Parathyroid adenoma (tissue), 2 donors: ENCODE data around the gene BCAS4.
"Not testable (repeated sequence)": the region's sequence is repeated elsewhere in the genome, so short reads cannot be mapped to it uniquely, and the experiment has no call there.

Source experiments
- H2AFZ ChIP-seq: fragments of 300-600 bp; sonication (generic); one replicate; pipeline ENCODE4 v1.7.0; 2017; ENCODE audit warnings: antibody characterized with exemption, mild to moderate bottlenecking
- H3K27ac ChIP-seq: fragments of 300-600 bp; sonication (generic); one replicate; pipeline ENCODE4 v1.7.0; 2017
- H3K27me3 ChIP-seq: fragments of 300-600 bp; sonication (generic); one replicate; pipeline ENCODE4 v1.7.0; 2017; ENCODE audit warnings: low read length; ENCODE audit not compliant: control insufficient read depth, insufficient read depth
- H3K36me3 ChIP-seq: fragments of 300-600 bp; sonication (generic); one replicate; pipeline ENCODE4 v1.7.0; 2017; ENCODE audit warnings: low read length; ENCODE audit not compliant: control insufficient read depth, insufficient read depth
- H3K4me1 ChIP-seq: fragments of 300-600 bp; sonication (generic); one replicate; pipeline ENCODE4 v1.7.0; 2017; ENCODE audit warnings: control low read depth
- H3K4me2 ChIP-seq: fragments of 300-600 bp; sonication (generic); one replicate; pipeline ENCODE4 v1.7.0; 2017; ENCODE audit warnings: low read length
- H3K4me3 ChIP-seq: fragments of 300-600 bp; sonication (generic); one replicate; pipeline ENCODE4 v1.7.0; 2017; ENCODE audit warnings: low read depth, low read length
- H3K79me2 ChIP-seq: fragments of 300-600 bp; sonication (generic); one replicate; pipeline ENCODE4 v1.7.0; 2017; ENCODE audit warnings: control low read depth
- H3K9ac ChIP-seq: fragments of 300-600 bp; sonication (generic); one replicate; pipeline ENCODE4 v1.7.0; 2017; ENCODE audit warnings: mild to moderate bottlenecking
- H3K9me3 ChIP-seq: fragments of 300-600 bp; sonication (generic); one replicate; pipeline ENCODE4 v1.7.0; 2017; ENCODE audit warnings: low read length; ENCODE audit not compliant: control insufficient read depth
- TF ChIP-seq, protein P1 (sequence below): fragments of 300-600 bp; sonication (generic); IDR thresholded peaks from one replicate; pipeline ENCODE4 v1.7.0; 2017; ENCODE audit warnings: antibody characterized with exemption, mild to moderate bottlenecking
- donor health status: primary hyperparathyroidism.

Gene BCAS4

DNA sequence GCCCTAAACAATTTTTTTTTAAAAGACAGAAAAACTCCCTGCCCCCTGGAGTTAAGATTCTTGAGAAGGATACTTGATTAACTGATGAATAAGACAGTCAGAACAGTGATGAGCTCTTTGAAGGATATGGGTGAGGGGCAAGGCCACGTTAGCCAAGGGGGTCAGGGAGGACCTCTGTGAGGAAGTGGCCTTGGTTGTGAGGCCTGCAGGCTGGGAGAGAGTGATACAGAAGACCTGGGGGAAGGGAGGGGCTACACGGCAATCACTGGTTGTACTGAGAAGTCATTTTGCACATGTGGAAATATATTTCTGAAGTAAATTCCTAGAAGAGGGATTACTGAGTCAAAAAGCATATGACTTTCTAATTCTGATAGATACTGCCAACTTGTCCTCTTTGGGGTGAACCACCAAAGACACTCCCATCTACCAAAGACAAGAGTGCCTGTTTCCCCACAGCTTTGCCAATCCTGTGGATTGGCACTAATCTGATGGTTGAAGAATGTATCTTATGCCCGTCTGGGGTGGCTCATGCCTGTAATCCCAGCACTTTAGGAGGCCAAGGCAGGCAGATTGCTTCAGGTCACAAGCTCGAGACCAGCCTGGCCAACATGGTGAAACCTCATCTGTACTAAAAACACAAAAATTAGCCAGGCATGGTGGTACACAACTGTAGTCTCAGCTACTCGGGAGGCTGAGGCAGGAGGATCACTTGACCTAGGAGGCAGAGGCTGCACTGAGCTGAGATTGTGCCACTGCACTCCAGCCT is 22.3 kb upstream of the BCAS4 start:
- no peak overlapping the region for H2AFZ ChIP-seq

DNA sequence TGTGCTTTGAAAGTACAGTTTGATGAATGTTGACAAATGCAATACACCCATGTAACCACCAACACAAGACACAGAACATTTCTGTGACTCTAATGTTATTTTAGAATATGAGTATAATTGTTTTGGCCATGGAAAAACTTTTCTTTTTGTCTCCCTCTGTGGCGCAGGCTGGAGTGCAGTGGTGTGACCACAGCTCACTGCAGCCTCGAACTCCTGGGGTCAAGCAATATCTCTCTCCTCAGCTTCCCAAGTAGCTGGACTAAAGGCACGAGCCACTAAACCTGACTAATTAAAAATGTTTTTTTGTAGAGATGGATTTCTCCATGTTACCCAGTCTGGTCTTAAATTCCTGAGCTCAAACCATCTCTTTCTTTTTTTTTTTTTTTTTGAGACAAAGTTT is 20.3 kb upstream of the BCAS4 start:
- H3K9ac ChIP-seq: no peak overlapping the region
- no peak overlapping the region for H3K27ac ChIP-seq
- no peaks in the 10 kb centered on the region for H3K4me1 ChIP-seq
- H3K4me3 ChIP-seq: no peak overlapping the region
- no peaks in the 10 kb centered on the region for H3K27me3 ChIP-seq
- no peaks in the 10 kb centered on the region for H3K9me3 ChIP-seq
- H3K4me2 ChIP-seq: no peak overlapping the region
- H3K79me2 ChIP-seq: no peaks in the 10 kb centered on the region
- TF ChIP-seq, protein P1, sequence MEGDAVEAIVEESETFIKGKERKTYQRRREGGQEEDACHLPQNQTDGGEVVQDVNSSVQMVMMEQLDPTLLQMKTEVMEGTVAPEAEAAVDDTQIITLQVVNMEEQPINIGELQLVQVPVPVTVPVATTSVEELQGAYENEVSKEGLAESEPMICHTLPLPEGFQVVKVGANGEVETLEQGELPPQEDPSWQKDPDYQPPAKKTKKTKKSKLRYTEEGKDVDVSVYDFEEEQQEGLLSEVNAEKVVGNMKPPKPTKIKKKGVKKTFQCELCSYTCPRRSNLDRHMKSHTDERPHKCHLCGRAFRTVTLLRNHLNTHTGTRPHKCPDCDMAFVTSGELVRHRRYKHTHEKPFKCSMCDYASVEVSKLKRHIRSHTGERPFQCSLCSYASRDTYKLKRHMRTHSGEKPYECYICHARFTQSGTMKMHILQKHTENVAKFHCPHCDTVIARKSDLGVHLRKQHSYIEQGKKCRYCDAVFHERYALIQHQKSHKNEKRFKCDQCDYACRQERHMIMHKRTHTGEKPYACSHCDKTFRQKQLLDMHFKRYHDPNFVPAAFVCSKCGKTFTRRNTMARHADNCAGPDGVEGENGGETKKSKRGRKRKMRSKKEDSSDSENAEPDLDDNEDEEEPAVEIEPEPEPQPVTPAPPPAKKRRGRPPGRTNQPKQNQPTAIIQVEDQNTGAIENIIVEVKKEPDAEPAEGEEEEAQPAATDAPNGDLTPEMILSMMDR: no peak
- no peaks in the 10 kb centered on the region for H3K36me3 ChIP-seq
- no peak overlapping the region for H2AFZ ChIP-seq

More for the DNA sequence above, 22.3 kb upstream of the BCAS4 start:
- no peaks in the 10 kb centered on the region for H3K4me1 ChIP-seq
- H3K36me3 ChIP-seq: no peaks in the 10 kb centered on the region
- H3K27ac ChIP-seq: no peak overlapping the region
- TF ChIP-seq, protein P1: no peak
- H3K9ac ChIP-seq: no peak overlapping the region
- H3K4me3 ChIP-seq: no peak overlapping the region
- no peaks in the 10 kb centered on the region for H3K79me2 ChIP-seq
- no peaks in the 10 kb centered on the region for H3K9me3 ChIP-seq
- H3K4me2 ChIP-seq: no peak overlapping the region
- no peaks in the 10 kb centered on the region for H3K27me3 ChIP-seq

DNA sequence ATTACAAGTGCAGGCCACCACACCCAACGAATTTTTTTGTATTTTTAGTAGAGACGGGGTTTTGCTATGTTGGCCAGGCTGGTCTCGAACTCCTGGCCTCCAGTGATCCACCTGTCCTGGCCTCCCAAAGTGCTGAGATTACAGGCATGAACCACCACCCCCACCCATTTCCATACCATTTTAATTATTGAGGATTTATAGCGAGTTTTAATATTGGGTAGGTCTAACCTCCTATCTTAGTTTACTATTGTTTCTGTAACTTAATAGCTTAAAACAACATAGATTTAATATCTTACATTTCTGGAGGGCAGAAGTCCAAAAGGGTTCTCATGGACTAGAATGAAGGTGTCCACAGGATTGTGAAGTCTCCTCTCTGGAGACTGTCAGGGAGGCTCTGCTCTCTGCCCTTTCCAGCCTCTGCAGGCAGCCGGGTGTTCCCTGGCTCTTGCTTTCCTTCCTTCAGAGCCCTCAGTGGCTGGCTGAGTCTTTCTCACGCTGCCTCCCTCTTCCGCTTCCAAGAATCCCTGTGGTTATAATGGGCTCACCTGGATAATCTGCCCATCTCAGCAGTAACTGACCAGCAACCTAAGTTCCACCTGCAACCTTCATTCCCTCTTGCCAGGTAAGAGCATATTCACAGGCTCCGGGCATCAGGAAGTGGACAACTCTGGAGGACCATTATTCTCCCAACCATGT is 18.6 kb upstream of the BCAS4 start:
- H3K9ac ChIP-seq: no peak overlapping the region
- no peak overlapping the region for H2AFZ ChIP-seq
- no peaks in the 10 kb centered on the region for H3K79me2 ChIP-seq
- H3K9me3 ChIP-seq: no peaks in the 10 kb centered on the region
- H3K36me3 ChIP-seq: no peaks in the 10 kb centered on the region
- H3K27ac ChIP-seq: no peak overlapping the region
- no peak overlapping the region for H3K4me2 ChIP-seq
- no peaks in the 10 kb centered on the region for H3K27me3 ChIP-seq
- no peak overlapping the region for H3K4me3 ChIP-seq
- no peaks in the 10 kb centered on the region for H3K4me1 ChIP-seq
- TF ChIP-seq, protein P1: no peak

DNA sequence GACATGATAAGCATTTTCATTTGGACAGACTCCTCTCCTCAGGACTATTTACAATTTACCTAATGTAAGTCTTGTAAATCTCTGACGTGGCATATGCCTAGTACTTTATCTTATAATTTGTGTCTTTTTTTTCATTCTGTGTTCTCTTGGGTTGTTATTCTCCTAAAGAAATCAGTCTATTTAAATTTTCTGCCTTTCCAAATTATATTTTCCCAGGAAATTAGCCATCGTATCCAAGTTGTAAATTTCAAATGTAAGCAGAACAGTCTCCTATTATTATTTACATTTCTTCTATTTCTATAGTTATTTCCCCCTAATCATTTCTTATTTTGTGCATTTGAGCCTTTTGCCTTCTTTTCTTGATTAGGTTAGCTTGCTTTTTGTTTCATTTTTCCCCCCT is 17.5 kb upstream of the BCAS4 start:
- H2AFZ ChIP-seq: no peak overlapping the region
- no peaks in the 10 kb centered on the region for H3K36me3 ChIP-seq
- no peak overlapping the region for H3K4me2 ChIP-seq
- H3K27ac ChIP-seq: no peak overlapping the region
- no peak overlapping the region for H3K9ac ChIP-seq
- no peaks in the 10 kb centered on the region for H3K9me3 ChIP-seq
- H3K79me2 ChIP-seq: no peaks in the 10 kb centered on the region
- no peaks in the 10 kb centered on the region for H3K27me3 ChIP-seq
- H3K4me3 ChIP-seq: no peak overlapping the region
- no peaks in the 10 kb centered on the region for H3K4me1 ChIP-seq
- TF ChIP-seq, protein P1: no peak

DNA sequence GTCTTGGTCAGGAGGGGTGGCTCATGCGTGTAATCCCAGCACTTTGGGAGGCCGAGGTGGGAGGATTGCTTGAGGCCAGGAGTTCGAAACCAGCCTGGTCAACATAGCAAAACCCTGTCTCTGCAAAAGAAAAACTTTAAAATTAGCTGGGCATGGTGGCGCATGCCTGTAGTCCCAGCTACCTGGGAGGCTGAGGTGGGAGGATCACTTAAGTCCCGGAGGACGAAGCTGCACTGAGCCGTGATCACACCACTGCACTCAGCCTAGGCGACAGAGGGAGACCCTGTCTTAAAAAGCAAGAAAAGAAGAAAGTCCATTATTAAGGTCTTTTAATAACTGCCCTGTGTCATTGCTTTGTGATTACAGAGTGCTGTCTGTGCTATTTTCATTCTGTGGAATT is 15.9 kb upstream of the BCAS4 start:
- H3K4me3 ChIP-seq: not testable (repeated sequence)

More for the DNA sequence above, 15.9 kb upstream of the BCAS4 start:
- not testable (repeated sequence) for H2AFZ ChIP-seq, H3K9ac ChIP-seq, H3K4me2 ChIP-seq, H3K27ac ChIP-seq, H3K79me2 ChIP-seq, H3K9me3 ChIP-seq, H3K4me1 ChIP-seq, H3K36me3 ChIP-seq, H3K27me3 ChIP-seq
